ENCODE data around the gene ARHGAP32.
"Not testable (repeated sequence)": the region's sequence is repeated elsewhere in the genome, so short reads cannot be mapped to it uniquely, and the experiment has no call there.

ARHGAP32 gene

DNA sequence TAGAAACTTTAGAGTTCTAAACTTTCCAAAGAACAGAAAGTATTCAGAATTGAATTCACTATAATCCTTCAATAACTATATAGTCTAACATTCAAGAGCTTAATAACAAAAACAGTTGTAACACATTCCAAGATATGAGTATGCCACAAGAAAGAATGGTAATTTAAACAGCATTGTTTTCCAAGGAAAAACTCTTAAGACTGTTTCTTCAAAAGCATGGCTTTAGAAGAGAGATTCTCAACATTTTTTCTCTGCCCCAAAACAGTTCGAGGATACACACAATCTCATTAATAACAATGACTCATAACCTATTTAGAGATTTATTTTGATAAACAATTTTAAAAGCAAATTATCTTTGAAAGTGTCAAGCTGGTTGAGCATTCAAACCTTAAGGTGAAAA, 16.7 kb upstream of the ARHGAP32 start:
- DNase-seq (ENCODE audit: insufficient read length, low spot score) (no peak), FAIRE-seq (no peak)

DNA sequence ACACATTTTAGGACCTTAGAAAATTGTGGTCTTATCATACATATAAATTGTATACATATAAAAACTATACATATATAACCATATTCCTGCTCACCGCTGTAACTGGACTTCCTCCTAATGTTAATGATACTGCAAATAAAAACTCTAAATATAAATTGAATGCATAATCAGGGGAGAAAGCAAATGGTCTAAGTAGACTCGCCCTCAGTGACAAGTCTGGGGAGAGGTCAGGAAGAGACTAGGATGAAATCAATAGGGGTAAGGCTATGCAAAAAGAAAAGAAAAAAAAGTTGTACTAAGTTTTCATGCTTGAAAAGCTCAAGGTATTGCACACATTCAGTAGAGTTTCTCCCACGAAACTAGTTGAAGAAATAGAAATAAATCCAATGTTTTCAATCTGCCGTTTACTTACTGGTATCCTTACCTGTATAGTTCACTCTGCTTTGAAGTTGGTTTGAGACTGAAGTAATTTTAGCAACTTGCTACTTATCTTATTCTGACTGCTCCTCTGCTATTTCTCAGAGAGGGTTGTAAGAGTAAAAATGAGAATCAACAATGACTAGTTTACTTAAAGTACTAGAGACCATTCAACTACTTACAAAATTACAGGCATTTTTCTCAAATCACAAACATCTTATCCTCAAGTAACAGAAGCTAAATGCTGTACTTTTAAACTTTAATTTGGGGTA, 12.2 kb upstream of the ARHGAP32 start:
- FAIRE-seq, result no peak
- no peak for DNase-seq (ENCODE audit: insufficient read length, low spot score)
- no peak for TF ChIP-seq TAF1 (IDR thresholded peaks at IDR 0.05; ENCODE audit: low read depth, low read length)
- TF ChIP-seq POU2F2 (IDR thresholded peaks at IDR 0.05; ENCODE audit: low read depth, low read length), result no peak
- TF ChIP-seq POLR2A (IDR thresholded peaks at IDR 0.05; ENCODE audit: low read depth, low read length), result no peak
- no peak for TF ChIP-seq POLR2AphosphoS5 (IDR thresholded peaks at IDR 0.05; ENCODE audit: low read depth, low read length)
- TF ChIP-seq PAX5 (IDR thresholded peaks at IDR 0.05; ENCODE audit: insufficient read depth, low read length, severe bottlenecking), result no peak
- no peak for TF ChIP-seq SPI1 (IDR thresholded peaks at IDR 0.05; ENCODE audit: low read depth, low read length)

More for the DNA sequence above, 16.7 kb upstream of the ARHGAP32 start:
- TF ChIP-seq POLR2A (IDR thresholded peaks at IDR 0.05; ENCODE audit: low read depth, low read length), result no peak
- TF ChIP-seq TAF1 (IDR thresholded peaks at IDR 0.05; ENCODE audit: low read depth, low read length), result no peak
- TF ChIP-seq POLR2AphosphoS5 (IDR thresholded peaks at IDR 0.05; ENCODE audit: low read depth, low read length), result no peak
- TF ChIP-seq POU2F2 (IDR thresholded peaks at IDR 0.05; ENCODE audit: low read depth, low read length), result no peak
- no peak for TF ChIP-seq SPI1 (IDR thresholded peaks at IDR 0.05; ENCODE audit: low read depth, low read length)
- no peak for TF ChIP-seq PAX5 (IDR thresholded peaks at IDR 0.05; ENCODE audit: insufficient read depth, low read length, severe bottlenecking)

GRCh38 chr11:129202646-129203045, 10.5 kb upstream of the ARHGAP32 start:
- TF ChIP-seq POLR2A (IDR thresholded peaks at IDR 0.05; ENCODE audit: low read depth, low read length) (no peak), POLR2AphosphoS5 (IDR thresholded peaks at IDR 0.05; ENCODE audit: low read depth, low read length) (no peak), SPI1 (IDR thresholded peaks at IDR 0.05; ENCODE audit: low read depth, low read length) (no peak), TAF1 (IDR thresholded peaks at IDR 0.05; ENCODE audit: low read depth, low read length) (no peak), POU2F2 (IDR thresholded peaks at IDR 0.05; ENCODE audit: low read depth, low read length) (no peak), PAX5 (IDR thresholded peaks at IDR 0.05; ENCODE audit: insufficient read depth, low read length, severe bottlenecking) (no peak)
- DNase-seq (ENCODE audit: insufficient read length, low spot score), result no peak
- no peak for FAIRE-seq

DNA sequence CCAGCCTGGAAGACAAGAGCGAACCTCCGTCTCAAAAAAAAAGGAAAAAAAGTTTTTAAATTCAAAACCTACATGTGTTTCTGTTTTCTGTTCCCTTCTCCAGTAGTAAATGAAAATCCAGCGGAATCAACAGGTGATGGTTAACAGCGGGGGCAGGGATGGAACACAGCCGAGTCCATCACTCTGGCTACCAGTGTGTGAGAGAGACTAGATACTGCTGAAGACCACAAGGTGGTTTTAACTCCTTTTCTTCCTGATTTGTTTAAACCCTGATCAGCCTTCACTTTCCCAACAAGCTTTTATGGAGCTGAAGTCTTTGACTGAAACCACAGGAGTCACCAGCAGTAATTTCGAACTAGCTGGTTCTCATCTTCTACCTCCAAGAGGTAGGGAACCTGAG, 3.6 kb upstream of the ARHGAP32 start:
- DNase-seq (ENCODE audit: insufficient read length, low spot score), result no peak
- no peak for FAIRE-seq
- TF ChIP-seq POU2F2 (IDR thresholded peaks at IDR 0.05; ENCODE audit: low read depth, low read length) (no peak), POLR2A (IDR thresholded peaks at IDR 0.05; ENCODE audit: low read depth, low read length) (no peak), POLR2AphosphoS5 (IDR thresholded peaks at IDR 0.05; ENCODE audit: low read depth, low read length) (no peak), SPI1 (IDR thresholded peaks at IDR 0.05; ENCODE audit: low read depth, low read length) (no peak), TAF1 (IDR thresholded peaks at IDR 0.05; ENCODE audit: low read depth, low read length) (no peak), PAX5 (IDR thresholded peaks at IDR 0.05; ENCODE audit: insufficient read depth, low read length, severe bottlenecking) (no peak)

GRCh38 chr11:129191649-129192048, 476 bp downstream of the ARHGAP32 start:
- DNase-seq (ENCODE audit: insufficient read length, low spot score) (no peak), FAIRE-seq (no peak)
- TF ChIP-seq POLR2A (IDR thresholded peaks at IDR 0.05; ENCODE audit: low read depth, low read length), result no peak
- TF ChIP-seq TAF1 (IDR thresholded peaks at IDR 0.05; ENCODE audit: low read depth, low read length), result no peak
- TF ChIP-seq PAX5 (IDR thresholded peaks at IDR 0.05; ENCODE audit: insufficient read depth, low read length, severe bottlenecking), result no peak
- TF ChIP-seq POU2F2 (IDR thresholded peaks at IDR 0.05; ENCODE audit: low read depth, low read length), result no peak
- TF ChIP-seq POLR2AphosphoS5 (IDR thresholded peaks at IDR 0.05; ENCODE audit: low read depth, low read length), result no peak
- TF ChIP-seq SPI1 (IDR thresholded peaks at IDR 0.05; ENCODE audit: low read depth, low read length), result no peak

- FAIRE-seq (no peak), DNase-seq (ENCODE audit: insufficient read length, low spot score) (no peak)
- TF ChIP-seq POLR2AphosphoS5 (IDR thresholded peaks at IDR 0.05; ENCODE audit: low read depth, low read length), result no peak
- no peak for TF ChIP-seq PAX5 (IDR thresholded peaks at IDR 0.05; ENCODE audit: insufficient read depth, low read length, severe bottlenecking)
- TF ChIP-seq TAF1 (IDR thresholded peaks at IDR 0.05; ENCODE audit: low read depth, low read length), result no peak
- TF ChIP-seq SPI1 (IDR thresholded peaks at IDR 0.05; ENCODE audit: low read depth, low read length), result no peak
- TF ChIP-seq POU2F2 (IDR thresholded peaks at IDR 0.05; ENCODE audit: low read depth, low read length), result no peak
- no peak for TF ChIP-seq POLR2A (IDR thresholded peaks at IDR 0.05; ENCODE audit: low read depth, low read length)
Measured at GRCh38 chr11:129190087-129190486, 2.0 kb downstream of the ARHGAP32 start.

GRCh38 chr11:129189646-129190045, 2.5 kb downstream of the ARHGAP32 start:
- no peak for TF ChIP-seq TAF1 (IDR thresholded peaks at IDR 0.05; ENCODE audit: low read depth, low read length)
- no peak for TF ChIP-seq POLR2AphosphoS5 (IDR thresholded peaks at IDR 0.05; ENCODE audit: low read depth, low read length)
- no peak for TF ChIP-seq SPI1 (IDR thresholded peaks at IDR 0.05; ENCODE audit: low read depth, low read length)
- TF ChIP-seq PAX5 (IDR thresholded peaks at IDR 0.05; ENCODE audit: insufficient read depth, low read length, severe bottlenecking), result no peak
- no peak for TF ChIP-seq POU2F2 (IDR thresholded peaks at IDR 0.05; ENCODE audit: low read depth, low read length)
- no peak for TF ChIP-seq POLR2A (IDR thresholded peaks at IDR 0.05; ENCODE audit: low read depth, low read length)
- no peak for FAIRE-seq
- DNase-seq (ENCODE audit: insufficient read length, low spot score), result no peak

- not testable (repeated sequence) for FAIRE-seq
Measured at GRCh38 chr11:129185082-129185481, 7.0 kb downstream of the ARHGAP32 start.

GRCh38 chr11:129184581-129184980, 7.5 kb downstream of the ARHGAP32 start:
- TF ChIP-seq POLR2AphosphoS5 (IDR thresholded peaks at IDR 0.05; ENCODE audit: low read depth, low read length) (no peak), POU2F2 (IDR thresholded peaks at IDR 0.05; ENCODE audit: low read depth, low read length) (no peak), POLR2A (IDR thresholded peaks at IDR 0.05; ENCODE audit: low read depth, low read length) (no peak), TAF1 (IDR thresholded peaks at IDR 0.05; ENCODE audit: low read depth, low read length) (no peak), SPI1 (IDR thresholded peaks at IDR 0.05; ENCODE audit: low read depth, low read length) (no peak), PAX5 (IDR thresholded peaks at IDR 0.05; ENCODE audit: insufficient read depth, low read length, severe bottlenecking) (no peak)
- FAIRE-seq (no peak), DNase-seq (ENCODE audit: insufficient read length, low spot score) (no peak)

More at GRCh38 chr11:129185082-129185481, 7.0 kb downstream of the ARHGAP32 start:
- DNase-seq (ENCODE audit: insufficient read length, low spot score), result not testable (repeated sequence)

- no peak for TF ChIP-seq PAX5 (IDR thresholded peaks at IDR 0.05; ENCODE audit: insufficient read depth, low read length, severe bottlenecking)
- TF ChIP-seq POLR2A (IDR thresholded peaks at IDR 0.05; ENCODE audit: low read depth, low read length), result no peak
- no peak for TF ChIP-seq TAF1 (IDR thresholded peaks at IDR 0.05; ENCODE audit: low read depth, low read length)
- TF ChIP-seq POU2F2 (IDR thresholded peaks at IDR 0.05; ENCODE audit: low read depth, low read length), result no peak
- no peak for TF ChIP-seq SPI1 (IDR thresholded peaks at IDR 0.05; ENCODE audit: low read depth, low read length)
- TF ChIP-seq POLR2AphosphoS5 (IDR thresholded peaks at IDR 0.05; ENCODE audit: low read depth, low read length), result no peak
Measured at GRCh38 chr11:129167315-129167714, 24.8 kb downstream of the ARHGAP32 start.

More at GRCh38 chr11:129167315-129167714, 24.8 kb downstream of the ARHGAP32 start:
- no peak for DNase-seq (ENCODE audit: insufficient read length, low spot score)
- no peak for FAIRE-seq
